Astrocyte (in vitro differentiated cells and primary cell): ENCODE data around the gene SLIT3.

ENCODE experiments used
- CTCF ChIP-seq: IDR thresholded peaks from 2 replicates; pipeline ENCODE4 v1.5.1; 2011; ENCODE audit warnings: low read depth, mild to moderate bottlenecking, inconsistent platforms, low read length, moderate library complexity; ENCODE audit not compliant: insufficient read depth
- EZH2 ChIP-seq: IDR thresholded peaks from 2 replicates; pipeline ENCODE4 v1.6.1; 2012; ENCODE audit warnings: mild to moderate bottlenecking, low read length, inconsistent platforms; ENCODE audit not compliant: insufficient read depth

- no peak for TF ChIP-seq CTCF
- TF ChIP-seq EZH2: no peak
Measured at GRCh38 chr5:169273451-169273850, 27.5 kb downstream of the SLIT3 start.
